GM19023 (cell line): ENCODE data around the gene ADAMTS19.
"Not testable (repeated sequence)": the region's sequence is repeated elsewhere in the genome, so short reads cannot be mapped to it uniquely, and the experiment has no call there.

Experiments
- ATAC-seq: cut with Tn5 transposase; IDR thresholded peaks from one replicate; pipeline ENCODE4 v1.9.1; 2021; ENCODE audit warnings: mild to moderate bottlenecking, moderate library complexity; ENCODE audit not compliant: unreplicated experiment

ADAMTS19 gene

GRCh38 chr5:129563585-129563984, 103.5 kb downstream of the ADAMTS19 start:
- ATAC-seq: no peak

DNA sequence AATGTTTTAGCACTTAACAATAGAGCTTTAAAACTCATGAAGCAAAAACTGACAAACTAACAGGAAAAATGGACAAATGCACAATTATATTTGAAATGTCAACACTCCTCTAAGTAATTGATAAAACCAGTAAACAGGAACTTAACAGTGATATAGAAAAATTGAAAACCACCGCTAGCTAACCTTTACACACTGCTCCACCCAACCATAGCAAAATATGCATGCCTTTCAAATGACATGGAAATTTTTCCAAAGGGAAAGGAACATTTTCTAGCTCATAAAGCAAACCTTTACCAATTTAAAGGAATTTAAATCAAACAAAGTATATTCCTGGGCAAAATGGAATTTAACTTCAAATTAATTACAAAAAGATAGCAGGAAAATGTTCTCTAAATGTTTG, 109.2 kb downstream of the ADAMTS19 start:
- no peak for ATAC-seq

- ATAC-seq: no peak
Observed at GRCh38 chr5:129572060-129572459, 112.0 kb downstream of the ADAMTS19 start.

DNA sequence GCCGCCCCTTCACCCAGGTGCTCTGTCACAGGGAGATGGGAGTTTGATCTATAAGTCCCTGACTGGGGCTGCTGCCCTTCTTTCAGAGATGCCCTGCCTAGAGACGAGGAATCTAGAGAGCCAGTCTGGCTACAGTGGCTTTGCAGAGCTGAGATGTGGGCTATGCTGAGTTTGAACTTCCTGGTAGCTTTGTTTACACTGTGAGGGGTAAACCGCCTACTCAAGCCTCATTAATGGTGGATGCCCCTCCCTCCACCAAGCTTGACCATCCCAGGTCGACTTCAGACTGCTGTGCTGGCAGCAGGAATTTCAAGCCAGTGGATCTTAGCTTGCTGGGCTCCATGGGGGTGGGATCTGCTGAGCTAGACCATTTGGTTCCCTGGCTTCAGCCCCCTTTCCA, 124.4 kb downstream of the ADAMTS19 start:
- not testable (repeated sequence) for ATAC-seq

GRCh38 chr5:129591508-129592160, 131.5 kb downstream of the ADAMTS19 start:
- no peak for ATAC-seq

DNA sequence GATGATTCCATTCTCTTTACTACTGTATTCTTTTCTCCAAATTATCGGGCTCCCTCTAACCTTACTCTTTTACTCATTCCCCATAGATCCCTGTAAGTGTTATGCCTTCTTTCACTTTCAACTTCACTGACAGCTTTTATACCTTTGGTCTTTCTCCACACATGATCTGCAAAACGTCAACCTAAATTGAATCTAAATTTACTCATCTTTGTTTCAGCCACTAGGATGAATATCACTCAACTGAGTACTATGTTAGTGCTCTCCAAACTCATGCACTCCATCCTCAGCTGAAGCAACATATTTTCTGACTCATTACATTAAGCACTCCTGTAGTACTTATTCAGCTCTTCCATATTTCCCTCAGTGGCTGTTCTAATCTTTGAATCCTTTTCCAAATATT, 133.4 kb downstream of the ADAMTS19 start:
- no peak for ATAC-seq

DNA sequence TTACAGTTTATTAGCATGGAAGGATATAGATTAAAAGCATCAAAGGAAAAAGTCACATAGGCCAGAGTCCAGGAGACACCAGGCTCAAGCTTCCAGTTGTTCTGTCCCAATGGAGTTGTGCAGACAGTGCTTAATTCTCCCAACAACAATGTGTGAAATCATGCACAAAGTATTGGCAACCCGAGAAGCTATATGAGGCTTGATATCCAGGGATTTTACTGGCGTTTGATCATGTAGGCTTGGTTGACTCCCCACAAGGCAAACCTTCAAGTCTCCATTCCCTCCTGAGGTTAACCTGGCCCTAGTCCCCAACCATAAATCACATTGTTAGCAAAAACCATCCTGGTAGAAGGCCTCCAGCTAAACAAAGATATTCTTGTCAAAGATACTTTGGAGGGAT, 141.5 kb downstream of the ADAMTS19 start:
- no peak for ATAC-seq

DNA sequence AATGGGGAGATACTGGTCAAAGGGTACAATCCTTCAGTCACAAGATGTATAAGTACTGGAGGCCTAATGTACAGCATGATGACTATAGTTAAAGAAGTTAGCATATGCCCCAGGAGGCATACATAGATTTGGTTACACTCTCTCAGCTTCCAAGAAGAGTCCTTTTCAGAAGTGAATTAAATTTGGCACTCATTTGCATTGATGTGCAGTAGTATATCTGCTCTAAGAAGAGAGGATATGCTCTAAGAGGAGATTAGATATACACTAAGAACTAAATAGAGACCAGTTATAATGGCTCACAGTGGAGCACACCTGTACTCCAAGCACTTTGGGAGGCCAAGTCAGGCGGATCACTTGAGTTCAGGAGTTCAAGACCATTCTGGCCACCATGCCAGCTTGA, 148.3 kb downstream of the ADAMTS19 start:
- ATAC-seq: no peak

DNA sequence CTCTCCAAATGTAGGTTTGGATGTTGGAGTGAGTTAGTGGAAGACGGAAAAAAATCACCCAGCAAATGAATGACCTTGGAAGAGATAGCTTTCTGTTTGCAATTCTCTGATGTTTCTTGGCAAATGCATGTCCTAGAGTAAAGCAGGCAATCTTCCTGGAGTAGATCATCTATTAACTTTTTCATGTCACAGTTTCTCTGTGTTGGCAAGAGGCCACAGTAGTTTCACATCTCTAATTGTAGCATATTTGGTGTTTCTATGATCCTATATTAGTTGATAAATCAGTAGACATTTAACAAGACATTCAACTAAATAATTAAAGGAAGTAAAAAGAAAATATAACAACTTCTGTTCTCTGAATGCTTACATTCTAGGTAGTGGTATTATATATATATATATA, 149.6 kb downstream of the ADAMTS19 start:
- ATAC-seq: no peak

GRCh38 chr5:129616517-129616916, 156.4 kb downstream of the ADAMTS19 start:
- no peak for ATAC-seq

DNA sequence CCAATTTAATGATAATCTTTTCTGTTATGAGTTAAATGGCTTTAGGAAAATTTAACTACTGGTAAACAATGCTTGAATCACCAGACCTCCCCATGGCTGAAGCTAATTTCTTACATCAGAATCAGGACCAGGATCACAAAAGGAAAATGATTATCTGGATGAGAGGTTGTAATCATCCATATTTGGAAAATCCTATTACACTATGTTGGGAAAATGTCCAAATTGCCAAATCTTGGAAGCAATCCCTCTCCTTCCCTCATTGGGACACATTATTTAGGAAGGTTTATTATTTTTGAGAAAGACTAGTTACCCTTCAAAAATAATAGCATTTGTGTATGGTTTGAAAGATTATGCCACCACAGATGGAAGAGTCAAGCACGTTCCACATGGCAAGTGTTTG, 157.1 kb downstream of the ADAMTS19 start:
- no peak for ATAC-seq

DNA sequence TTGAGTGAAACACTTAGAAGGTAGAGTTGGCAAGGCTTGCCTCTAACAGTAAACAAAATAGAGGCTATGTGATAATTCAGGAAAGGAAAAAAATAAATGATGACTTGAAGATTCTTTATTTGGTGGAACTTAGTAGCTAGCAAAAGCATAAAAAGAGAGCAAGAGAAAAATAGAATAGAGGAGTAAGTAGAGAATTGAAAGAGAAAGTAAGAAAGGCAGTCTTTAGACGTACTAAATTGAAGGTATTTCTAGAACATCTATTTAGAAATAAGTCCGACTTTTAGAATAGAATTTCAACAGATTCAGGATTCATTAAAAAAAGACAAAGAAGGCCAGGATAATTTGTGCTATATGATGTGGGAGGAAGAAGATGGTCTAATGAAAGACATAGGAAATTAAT, 159.7 kb downstream of the ADAMTS19 start:
- no peak for ATAC-seq

- no peak for ATAC-seq
Observed at GRCh38 chr5:129622531-129622930, 162.4 kb downstream of the ADAMTS19 start.

DNA sequence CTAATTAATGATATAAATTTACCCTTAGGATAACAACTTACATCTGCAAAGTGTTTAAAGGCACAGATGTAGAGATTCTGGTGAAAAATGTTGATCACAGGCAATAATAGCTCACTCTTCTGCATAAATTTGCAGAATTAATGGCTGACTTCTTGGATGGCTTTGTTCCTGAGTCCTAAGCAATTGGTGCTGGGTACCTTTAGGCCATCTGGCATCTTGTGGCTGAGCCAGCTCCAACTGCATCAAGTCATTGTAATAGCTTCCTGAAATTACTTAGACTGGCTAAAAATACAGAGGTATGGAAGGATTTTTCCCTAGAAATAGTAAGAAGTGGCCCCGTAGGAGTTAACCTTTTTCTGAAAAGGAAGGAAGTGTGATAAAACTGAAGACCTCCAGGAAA, 169.5 kb downstream of the ADAMTS19 start:
- ATAC-seq: no peak

GRCh38 chr5:129630101-129630500, 170.0 kb downstream of the ADAMTS19 start:
- no peak for ATAC-seq

DNA sequence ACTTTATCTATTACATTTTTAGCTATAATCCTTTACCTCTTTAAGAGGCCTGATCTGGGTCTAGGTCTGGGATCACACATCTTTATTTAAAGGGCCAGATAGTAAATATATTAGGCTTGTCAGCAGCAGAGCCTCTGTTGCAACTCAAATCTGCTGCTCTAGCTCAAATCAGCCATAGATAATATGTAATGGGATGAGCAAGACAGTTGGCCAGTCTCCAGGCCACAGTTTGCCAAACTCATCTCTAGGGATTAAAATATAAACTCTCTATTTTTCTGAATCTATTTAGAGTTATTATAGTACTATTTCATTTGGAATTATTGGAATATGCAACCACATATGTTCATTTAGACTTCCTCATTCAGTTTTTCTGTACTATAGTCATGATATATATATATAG, 171.9 kb downstream of the ADAMTS19 start:
- ATAC-seq: no peak

DNA sequence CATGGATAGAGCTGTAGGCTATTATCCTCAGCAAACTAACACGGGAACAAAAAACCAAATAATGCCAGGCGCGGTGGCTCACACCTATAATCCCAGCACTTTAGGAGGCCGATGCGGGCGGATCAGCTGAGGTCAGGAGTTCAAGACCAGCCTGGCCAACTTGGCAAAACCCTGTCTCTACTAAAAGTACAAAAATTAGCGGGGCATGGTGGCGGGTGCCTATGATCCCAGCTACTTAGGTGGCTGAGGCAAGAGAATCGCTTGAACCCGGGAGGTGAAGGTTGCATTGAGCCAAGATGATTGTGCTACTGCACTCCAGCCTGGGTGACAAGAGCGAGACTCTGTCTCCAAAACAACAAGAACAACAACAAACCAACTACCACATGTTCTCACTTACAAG, 177.4 kb downstream of the ADAMTS19 start:
- ATAC-seq: not testable (repeated sequence)

DNA sequence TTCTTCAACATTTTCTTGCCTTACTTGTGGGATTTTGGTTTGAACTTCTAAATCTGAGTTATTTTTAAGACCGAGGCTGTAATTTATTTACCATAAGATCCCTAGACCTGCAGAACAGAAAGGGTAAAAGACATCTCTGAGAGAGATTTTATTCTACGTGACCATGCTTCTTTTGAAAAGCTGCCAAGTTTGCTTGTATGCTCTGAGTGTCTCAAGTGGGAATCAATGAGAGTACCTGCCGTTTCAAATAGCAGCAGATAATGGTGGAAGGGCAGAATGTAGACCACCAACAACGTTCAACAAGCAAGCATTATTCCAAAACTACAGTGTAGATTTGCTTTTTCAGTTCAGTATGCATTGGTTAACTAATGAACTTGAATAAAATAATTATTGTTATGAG, 179.2 kb downstream of the ADAMTS19 start:
- ATAC-seq: no peak

DNA sequence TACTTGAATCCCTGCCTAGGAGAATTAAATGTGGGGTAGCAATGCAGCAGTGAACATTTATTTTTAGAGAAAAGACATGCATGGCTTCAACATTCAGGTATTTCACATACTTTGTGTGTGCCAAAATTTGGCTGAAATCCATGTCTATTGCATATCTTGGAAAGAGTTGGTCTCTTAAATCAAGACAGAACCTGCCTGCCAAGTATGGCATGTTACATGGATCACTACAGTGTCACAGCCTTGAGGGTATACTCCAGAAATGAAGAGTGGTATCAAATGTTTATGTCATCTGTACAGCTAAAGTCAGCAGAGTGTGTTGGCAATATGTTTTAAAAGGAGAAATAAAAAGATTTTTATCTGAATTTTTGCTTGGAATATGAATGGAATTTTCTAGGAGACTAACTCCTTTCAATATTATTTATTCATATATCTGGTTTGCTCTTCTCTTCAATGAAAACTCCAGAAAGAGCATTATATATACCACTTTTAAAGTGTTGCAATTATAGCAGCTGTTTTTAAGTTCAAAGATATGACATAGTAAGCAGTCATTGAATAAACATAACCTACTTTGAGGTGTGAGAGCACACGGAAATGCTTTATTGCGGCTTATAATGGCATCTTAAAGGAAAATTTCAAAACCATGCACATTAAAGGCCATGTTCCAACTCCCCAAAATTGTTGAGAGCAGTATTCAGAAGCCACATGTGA, 192.4 kb downstream of the ADAMTS19 start:
- ATAC-seq: no peak

DNA sequence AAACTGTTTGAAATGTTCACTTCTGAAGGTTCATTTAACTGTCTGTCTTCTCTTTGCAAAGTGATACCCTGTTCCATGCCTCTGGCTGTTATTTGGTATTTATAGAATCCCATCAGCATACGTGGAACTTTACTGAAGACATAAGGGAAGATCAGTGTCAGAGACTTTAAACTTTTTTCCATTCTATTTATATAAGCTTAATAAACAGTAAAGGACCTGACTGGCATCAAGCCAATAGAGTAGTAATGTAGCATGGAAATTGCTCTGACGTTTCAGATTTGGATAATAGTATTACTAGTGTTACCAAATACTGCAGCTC, 192.9 kb downstream of the ADAMTS19 start:
- ATAC-seq: no peak

GRCh38 chr5:129653442-129653841, 193.3 kb downstream of the ADAMTS19 start:
- ATAC-seq: no peak

DNA sequence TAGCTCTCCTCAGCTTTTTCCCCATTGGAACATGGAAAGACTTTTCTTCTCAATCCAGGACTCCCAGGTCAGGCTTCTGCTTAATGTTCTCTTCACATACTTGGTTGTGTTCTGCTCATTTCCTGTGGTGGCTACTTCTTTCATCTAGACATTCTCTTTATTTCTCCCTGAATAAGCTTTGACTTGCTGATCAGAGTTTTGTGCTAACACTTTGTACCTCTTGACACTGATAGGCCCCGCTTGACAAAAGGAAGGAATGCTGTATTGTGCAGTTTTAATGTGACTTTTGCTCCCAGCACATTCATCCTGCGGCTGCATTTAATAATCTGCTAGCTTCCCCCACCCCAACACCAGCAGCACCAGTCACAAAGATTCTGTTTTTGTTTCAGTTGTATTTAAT, 196.9 kb downstream of the ADAMTS19 start:
- ATAC-seq: no peak

GRCh38 chr5:129658801-129659200, 198.7 kb downstream of the ADAMTS19 start:
- no peak for ATAC-seq
